Measurements from ENCODE around the gene APOLD1. TPM values are rescaled to one million over a fixed set of nuclear protein-coding genes. Genes with fewer than 3 reads are reported as not detected.

The APOLD1 gene
- total and polyA plus RNA-seq, 2 of the 8 experiments (the other 6 are each of a cell fraction or from before 2014, with no cell fraction given) = 0.12 to 0.71 TPM

- H3K4me2 ChIP-seq (ENCODE audit: insufficient read depth in 1 of 2, low read depth in 2 of 2, low read length in 2 of 2) = no peak overlapping the region
- H3K79me2 ChIP-seq (ENCODE audit: control insufficient read depth in 1 of 2, insufficient read depth in 2 of 2, low read length in 2 of 2) = no peaks in the 10 kb centered on the region
- H3K23ac ChIP-seq (ENCODE audit: insufficient read length) = no peak overlapping the region
- no peak overlapping the region for H3K27ac ChIP-seq (ENCODE audit: low read depth, low read length)
- no peaks in the 10 kb centered on the region for H3K9me3 ChIP-seq (ENCODE audit: insufficient read depth in 2 of 2, low read depth in 1 of 2, low read length in 1 of 2)
- no peak overlapping the region for H4K91ac ChIP-seq (replicated peaks; ENCODE audit: insufficient read length, low read length)
- WGBS, 2 experiments (ENCODE audit: extremely low coverage in 1 of 2, insufficient coverage in 1 of 2, insufficient read length in 1 of 2, insufficient replicate concordance in 2 of 2, low coverage in 1 of 2, low lambda C conversion rate in 2 of 2, missing lambda C conversion rate in 1 of 2) = 86% methylated on average over 1 of the region's 1 CpG; no CpG with 5 or more reads in 1 of the 2 experiments
- no peak overlapping the region for H2BK20ac ChIP-seq (ENCODE audit: low read length)
- no peak overlapping the region for H2AK5ac ChIP-seq (ENCODE audit: low read depth, low read length)
- no peaks in the 10 kb centered on the region for H3K23me2 ChIP-seq (ENCODE audit: low read depth, low read length)
- no peaks in the 10 kb centered on the region for H4K20me1 ChIP-seq (replicated peaks in 1 of 2; ENCODE audit: control insufficient read depth in 1 of 2, insufficient read depth in 2 of 2, low read length in 2 of 2)
- peaks cover 2 to 10% (median 4%) of the 10 kb centered on the region in 4 experiments; a peak in 4 of 8 replicates for H3K36me3 ChIP-seq (ENCODE audit: control insufficient read depth in 2 of 4, insufficient read depth in 4 of 4, low read length in 3 of 4)
- no peak overlapping the region for H3K4me3 ChIP-seq (ENCODE audit: extremely low read depth in 1 of 4, insufficient read depth in 2 of 4, low read depth in 3 of 4, low read length in 4 of 4)
- H3K9ac ChIP-seq (replicated peaks in 1 of 4; ENCODE audit: extremely low read depth in 1 of 4, low read depth in 3 of 4, low read length in 3 of 4) = no peak overlapping the region
- no peaks in the 10 kb centered on the region for H3K79me1 ChIP-seq (ENCODE audit: low read depth, low read length)
- no peak for DNase-seq (ENCODE audit: low read depth in 1 of 2, low spot score in 2 of 2)
- no peaks in the 10 kb centered on the region for H3K27me3 ChIP-seq (replicated peaks in 1 of 4; ENCODE audit: control insufficient read depth in 3 of 4, extremely low read depth in 1 of 4, insufficient read depth in 3 of 4, low read length in 3 of 4)
- H2AFZ ChIP-seq (ENCODE audit: low read length) = no peak overlapping the region
- H4K8ac ChIP-seq (ENCODE audit: extremely low read depth, insufficient read depth, low read length) = no peak overlapping the region
- H2BK120ac ChIP-seq (replicated peaks; ENCODE audit: low read depth, low read length) = no peak overlapping the region
- TF ChIP-seq ATF2 (IDR thresholded peaks at IDR 0.05; ENCODE audit: low read length) (no peak), ZNF274 (IDR thresholded peaks at IDR 0.05; ENCODE audit: borderline replicate concordance, extremely low read depth, low read length) (no peak), HDAC2 (IDR thresholded peaks at IDR 0.05; ENCODE audit: borderline replicate concordance in 1 of 2, low read depth in 2 of 2, low read length in 2 of 2) (no peak), RFX5 (IDR thresholded peaks at IDR 0.05; ENCODE audit: borderline replicate concordance, low read depth, low read length) (no peak), CHD2 (IDR thresholded peaks at IDR 0.05; ENCODE audit: low read length) (no peak), KDM4A (IDR thresholded peaks at IDR 0.05; ENCODE audit: low read depth, low read length, severe bottlenecking) (no peak), SRF (IDR thresholded peaks at IDR 0.05; ENCODE audit: low read depth, low read length) (no peak), TCF12 (IDR thresholded peaks at IDR 0.05; ENCODE audit: low read depth, low read length) (no peak), SIX5 (IDR thresholded peaks at IDR 0.05; ENCODE audit: low read depth, low read length) (no peak), TAF1 (IDR thresholded peaks at IDR 0.05; ENCODE audit: low read depth, low read length) (no peak)
- TF ChIP-seq, protein P1, sequence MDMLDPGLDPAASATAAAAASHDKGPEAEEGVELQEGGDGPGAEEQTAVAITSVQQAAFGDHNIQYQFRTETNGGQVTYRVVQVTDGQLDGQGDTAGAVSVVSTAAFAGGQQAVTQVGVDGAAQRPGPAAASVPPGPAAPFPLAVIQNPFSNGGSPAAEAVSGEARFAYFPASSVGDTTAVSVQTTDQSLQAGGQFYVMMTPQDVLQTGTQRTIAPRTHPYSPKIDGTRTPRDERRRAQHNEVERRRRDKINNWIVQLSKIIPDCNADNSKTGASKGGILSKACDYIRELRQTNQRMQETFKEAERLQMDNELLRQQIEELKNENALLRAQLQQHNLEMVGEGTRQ (IDR thresholded peaks at IDR 0.05; ENCODE audit: low read length) = no peak
- peaks cover 0 to 2% (median 0%) of the 10 kb centered on the region in 4 experiments; a peak in 2 of 7 replicates for H3K4me1 ChIP-seq (replicated peaks in 1 of 4; ENCODE audit: control insufficient read depth in 3 of 4, insufficient read depth in 4 of 4, low read length in 3 of 4)
- H2BK12ac ChIP-seq (ENCODE audit: low read depth, low read length) = no peak overlapping the region
- no peak overlapping the region for H3K18ac ChIP-seq (ENCODE audit: extremely low read depth, low read length)
- H3K4ac ChIP-seq (replicated peaks; ENCODE audit: insufficient read length, low read depth, low read length) = no peak overlapping the region
- no peak overlapping the region for H2BK15ac ChIP-seq (ENCODE audit: low read length)
- no peak for FAIRE-seq
- H3K56ac ChIP-seq (replicated peaks; ENCODE audit: insufficient read length, low read depth, low read length) = no peak overlapping the region
- ChIA-PET CTCF (ENCODE audit: partially characterized antibody) (interaction anchor here (1.8 to 3.8 kb wide), 3 partner anchors 12 to 138 kb away, joined by 5 to 30 read pairs (median 14); no protein-coding TSS in a partner anchor), POLR2A (ENCODE audit: partially characterized antibody) (interaction anchor here (2.9 kb wide), 1 partner anchor 26 kb away, joined by 8 read pairs; the partner anchor contains the start of gene DDX47)
- H2BK5ac ChIP-seq (ENCODE audit: low read depth, low read length) = no peak overlapping the region
- H4K5ac ChIP-seq (ENCODE audit: insufficient read length, low read depth, low read length) = no peak overlapping the region
- no peak overlapping the region for H3K14ac ChIP-seq (ENCODE audit: insufficient read length)
These were observed 53.5 kb downstream of the APOLD1 start for GRCh38 chr12:12839003-12839395.

Data from H1 (cell line).